Measurements from ENCODE around the gene ABCB11.
A peak's percentile ranks its signal among the peaks of the same experiment; 100 is the strongest.

The ABCB11 gene

GRCh38 chr2:169031202-169031601, at the start of gene ABCB11:
Gene ABCB11 (minus strand): TSS chr2:169031324. CDS start chr2:169018125, 13,199 bp downstream.
- Histone ChIP-seq H3K4me3 (ENCODE audit: low read depth, low read length) (no peak within 1 kb of the TSS), H3K9me3 (ENCODE audit: control insufficient read depth, insufficient read depth, low read depth, low read length) (no peaks in the 10 kb centered on the region), H3K27ac (ENCODE audit: low read depth, low read length) (0 out of 2 replicates have a peak within 1 kb of the TSS, but pooled peaks have one; percentile 48), H3K9ac (ENCODE audit: low read length) (no peak within 1 kb of the TSS), H3K27me3 (ENCODE audit: control insufficient read depth, insufficient read depth, low read length) (no peaks in the 10 kb centered on the region), H3K36me3 (ENCODE audit: control insufficient read depth, insufficient read depth, low read length) (no peaks in the 10 kb centered on the region), H3K4me1 (ENCODE audit: control insufficient read depth, insufficient read depth, low read length) (no peaks in the 10 kb centered on the region)

- Histone ChIP-seq H3K9ac (ENCODE audit: low read length) (no peak overlapping the region), H3K4me3 (ENCODE audit: low read depth, low read length) (no peak overlapping the region), H3K27me3 (ENCODE audit: control insufficient read depth, insufficient read depth, low read length) (no peaks in the 10 kb centered on the region), H3K4me1 (ENCODE audit: control insufficient read depth, insufficient read depth, low read length) (no peaks in the 10 kb centered on the region), H3K9me3 (ENCODE audit: control insufficient read depth, insufficient read depth, low read depth, low read length) (no peaks in the 10 kb centered on the region), H3K36me3 (ENCODE audit: control insufficient read depth, insufficient read depth, low read length) (no peaks in the 10 kb centered on the region), H3K27ac (ENCODE audit: low read depth, low read length) (no peak overlapping the region)
These were observed 49.3 kb upstream of the ABCB11 start for GRCh38 chr2:169080250-169081069.

DNA sequence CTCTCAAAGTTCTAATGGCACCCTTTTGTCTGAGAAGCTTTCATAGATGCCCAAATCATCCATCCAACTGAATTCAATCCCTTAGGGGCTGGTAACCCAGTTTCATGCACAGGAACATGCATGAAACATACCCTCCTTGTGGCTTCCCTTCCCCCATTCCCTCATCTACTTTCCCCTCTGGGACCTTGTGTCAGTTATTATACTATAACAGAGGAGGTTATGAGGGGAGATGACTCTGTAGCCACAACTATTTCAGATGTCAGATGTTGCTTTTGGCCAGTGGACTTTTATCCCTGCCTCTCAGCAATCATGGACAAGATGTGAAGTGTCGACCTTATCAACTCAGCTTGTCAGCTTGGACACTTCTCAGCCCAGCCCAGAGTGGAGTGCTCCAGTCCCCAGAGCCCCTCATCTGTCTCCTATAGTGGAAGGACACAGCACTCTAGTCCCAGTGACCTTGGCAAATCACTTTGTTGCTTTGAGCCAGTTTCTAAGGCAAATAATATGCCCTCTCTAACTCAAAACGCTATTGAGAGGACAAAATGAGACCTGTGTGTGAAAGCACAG, 46.6 kb upstream of the ABCB11 start:
- H3K4me1 ChIP-seq (ENCODE audit: control insufficient read depth, insufficient read depth, low read length): no peaks in the 10 kb centered on the region
- H3K4me3 ChIP-seq (ENCODE audit: low read depth, low read length): no peak overlapping the region

GRCh38 chr2:169073963-169074751, 43.0 kb upstream of the ABCB11 start:
- no peak overlapping the region for H3K9ac ChIP-seq (ENCODE audit: low read length)
- H3K27me3 ChIP-seq (ENCODE audit: control insufficient read depth, insufficient read depth, low read length): no peaks in the 10 kb centered on the region
- H3K9me3 ChIP-seq (ENCODE audit: control insufficient read depth, insufficient read depth, low read depth, low read length): no peaks in the 10 kb centered on the region
- no peaks in the 10 kb centered on the region for H3K4me1 ChIP-seq (ENCODE audit: control insufficient read depth, insufficient read depth, low read length)
- H3K36me3 ChIP-seq (ENCODE audit: control insufficient read depth, insufficient read depth, low read length): no peaks in the 10 kb centered on the region
- H3K27ac ChIP-seq (ENCODE audit: low read depth, low read length): no peak overlapping the region
- no peak overlapping the region for H3K4me3 ChIP-seq (ENCODE audit: low read depth, low read length)

More for the DNA sequence above, 46.6 kb upstream of the ABCB11 start:
- no peak overlapping the region for H3K9ac ChIP-seq (ENCODE audit: low read length)
- no peaks in the 10 kb centered on the region for H3K27me3 ChIP-seq (ENCODE audit: control insufficient read depth, insufficient read depth, low read length)
- no peaks in the 10 kb centered on the region for H3K9me3 ChIP-seq (ENCODE audit: control insufficient read depth, insufficient read depth, low read depth, low read length)
- H3K36me3 ChIP-seq (ENCODE audit: control insufficient read depth, insufficient read depth, low read length): no peaks in the 10 kb centered on the region
- H3K27ac ChIP-seq (ENCODE audit: low read depth, low read length): no peak overlapping the region

GRCh38 chr2:169073211-169073962, 42.3 kb upstream of the ABCB11 start:
- H3K36me3 ChIP-seq (ENCODE audit: control insufficient read depth, insufficient read depth, low read length): no peaks in the 10 kb centered on the region
- no peak overlapping the region for H3K9ac ChIP-seq (ENCODE audit: low read length)

DNA sequence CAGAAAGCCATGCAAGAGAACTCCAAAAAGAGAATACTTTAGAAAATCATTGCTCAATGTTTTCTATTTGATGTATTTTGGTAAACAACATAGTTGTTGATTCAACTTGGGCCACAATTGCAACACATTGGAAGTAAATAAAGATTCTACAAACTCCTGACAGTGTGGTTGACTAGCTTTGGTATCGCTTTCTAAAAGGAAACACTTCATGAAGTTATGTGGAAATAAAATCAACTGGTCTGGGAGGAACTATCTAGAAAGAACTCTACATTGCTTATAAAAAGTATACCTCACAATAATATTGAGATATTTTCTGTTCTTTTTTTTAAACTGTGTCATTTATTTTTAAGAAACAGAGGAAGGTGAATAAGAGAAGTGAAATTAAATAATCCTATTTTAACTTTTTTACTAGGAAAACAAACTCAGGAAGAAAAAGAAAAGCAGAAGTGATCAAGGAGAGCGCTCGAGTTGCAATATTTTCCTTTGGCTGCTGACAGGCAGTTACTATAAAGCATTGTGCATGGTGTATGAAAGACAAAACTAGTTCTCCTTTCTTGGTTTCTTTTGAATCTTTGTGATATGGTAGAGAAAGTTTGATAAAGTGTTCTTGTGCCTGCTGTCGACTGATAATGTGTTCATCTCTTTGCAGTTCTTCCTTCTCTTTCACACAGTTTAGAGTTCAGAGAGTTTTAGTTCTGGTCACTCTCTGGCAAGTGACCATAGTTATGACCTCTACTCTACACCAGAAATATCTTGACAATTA, 41.2 kb upstream of the ABCB11 start:
- Histone ChIP-seq H3K9me3 (ENCODE audit: control insufficient read depth, insufficient read depth, low read depth, low read length) (no peaks in the 10 kb centered on the region), H3K27me3 (ENCODE audit: control insufficient read depth, insufficient read depth, low read length) (no peaks in the 10 kb centered on the region), H3K4me1 (ENCODE audit: control insufficient read depth, insufficient read depth, low read length) (no peaks in the 10 kb centered on the region), H3K36me3 (ENCODE audit: control insufficient read depth, insufficient read depth, low read length) (no peaks in the 10 kb centered on the region), H3K9ac (ENCODE audit: low read length) (no peak overlapping the region), H3K4me3 (ENCODE audit: low read depth, low read length) (no peak overlapping the region), H3K27ac (ENCODE audit: low read depth, low read length) (no peak overlapping the region)

More at GRCh38 chr2:169073211-169073962, 42.3 kb upstream of the ABCB11 start:
- no peaks in the 10 kb centered on the region for H3K4me1 ChIP-seq (ENCODE audit: control insufficient read depth, insufficient read depth, low read length)
- no peaks in the 10 kb centered on the region for H3K9me3 ChIP-seq (ENCODE audit: control insufficient read depth, insufficient read depth, low read depth, low read length)
- H3K27me3 ChIP-seq (ENCODE audit: control insufficient read depth, insufficient read depth, low read length): no peaks in the 10 kb centered on the region
- H3K4me3 ChIP-seq (ENCODE audit: low read depth, low read length): no peak overlapping the region
- no peak overlapping the region for H3K27ac ChIP-seq (ENCODE audit: low read depth, low read length)

- Histone ChIP-seq H3K9me3 (ENCODE audit: control insufficient read depth, insufficient read depth, low read depth, low read length) (no peaks in the 10 kb centered on the region), H3K27ac (ENCODE audit: low read depth, low read length) (no peak overlapping the region), H3K4me3 (ENCODE audit: low read depth, low read length) (no peak overlapping the region)
These were observed 40.3 kb upstream of the ABCB11 start for GRCh38 chr2:169071455-169071854.

DNA sequence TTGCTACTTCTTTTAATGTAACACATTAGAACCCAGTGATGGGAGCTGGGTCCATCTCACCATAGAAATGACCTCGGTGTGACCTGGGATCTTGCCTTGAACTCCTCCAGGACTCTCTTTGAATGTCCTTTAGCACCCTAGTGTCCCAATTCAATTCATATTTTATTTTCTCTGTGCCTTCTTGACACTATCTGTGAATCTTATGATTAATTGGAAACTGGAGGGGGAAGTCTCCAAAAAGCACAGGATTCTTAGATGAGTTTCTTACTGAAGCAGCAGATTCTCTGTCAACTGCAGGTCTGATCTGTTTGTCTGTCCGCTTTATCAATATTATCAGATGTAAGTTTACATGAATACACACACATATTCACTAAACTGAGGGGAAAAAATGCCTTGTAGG, 38.7 kb upstream of the ABCB11 start:
- H3K27ac ChIP-seq (ENCODE audit: low read depth, low read length): no peak overlapping the region

More at GRCh38 chr2:169071455-169071854, 40.3 kb upstream of the ABCB11 start:
- Histone ChIP-seq H3K36me3 (ENCODE audit: control insufficient read depth, insufficient read depth, low read length) (no peaks in the 10 kb centered on the region), H3K27me3 (ENCODE audit: control insufficient read depth, insufficient read depth, low read length) (no peaks in the 10 kb centered on the region), H3K9ac (ENCODE audit: low read length) (no peak overlapping the region), H3K4me1 (ENCODE audit: control insufficient read depth, insufficient read depth, low read length) (no peaks in the 10 kb centered on the region)

GRCh38 chr2:169069341-169069740, 38.2 kb upstream of the ABCB11 start, which contains the start of gene DHRS9:
Gene DHRS9 (plus strand): TSS chr2:169069563. CDS start chr2:169081582, 12,019 bp downstream.
- H3K9ac ChIP-seq (ENCODE audit: low read length): no peak within 1 kb of the TSS
- no peak within 1 kb of the TSS for H3K4me3 ChIP-seq (ENCODE audit: low read depth, low read length)
- no peaks in the 10 kb centered on the region for H3K27me3 ChIP-seq (ENCODE audit: control insufficient read depth, insufficient read depth, low read length)
- no peaks in the 10 kb centered on the region for H3K4me1 ChIP-seq (ENCODE audit: control insufficient read depth, insufficient read depth, low read length)
- H3K36me3 ChIP-seq (ENCODE audit: control insufficient read depth, insufficient read depth, low read length): no peaks in the 10 kb centered on the region
- H3K27ac ChIP-seq (ENCODE audit: low read depth, low read length): no peak within 1 kb of the TSS
- H3K9me3 ChIP-seq (ENCODE audit: control insufficient read depth, insufficient read depth, low read depth, low read length): no peaks in the 10 kb centered on the region

More for the DNA sequence above, 38.7 kb upstream of the ABCB11 start:
- Histone ChIP-seq H3K4me1 (ENCODE audit: control insufficient read depth, insufficient read depth, low read length) (no peaks in the 10 kb centered on the region), H3K27me3 (ENCODE audit: control insufficient read depth, insufficient read depth, low read length) (no peaks in the 10 kb centered on the region), H3K36me3 (ENCODE audit: control insufficient read depth, insufficient read depth, low read length) (no peaks in the 10 kb centered on the region), H3K4me3 (ENCODE audit: low read depth, low read length) (no peak overlapping the region), H3K9me3 (ENCODE audit: control insufficient read depth, insufficient read depth, low read depth, low read length) (no peaks in the 10 kb centered on the region), H3K9ac (ENCODE audit: low read length) (no peak overlapping the region)

- H3K4me1 ChIP-seq (ENCODE audit: control insufficient read depth, insufficient read depth, low read length): no peaks in the 10 kb centered on the region
- H3K9me3 ChIP-seq (ENCODE audit: control insufficient read depth, insufficient read depth, low read depth, low read length): no peaks in the 10 kb centered on the region
- H3K9ac ChIP-seq (ENCODE audit: low read length): no peak overlapping the region
- no peaks in the 10 kb centered on the region for H3K27me3 ChIP-seq (ENCODE audit: control insufficient read depth, insufficient read depth, low read length)
- H3K27ac ChIP-seq (ENCODE audit: low read depth, low read length): no peak overlapping the region
- H3K36me3 ChIP-seq (ENCODE audit: control insufficient read depth, insufficient read depth, low read length): no peaks in the 10 kb centered on the region
- H3K4me3 ChIP-seq (ENCODE audit: low read depth, low read length): no peak overlapping the region
These were observed 35.8 kb upstream of the ABCB11 start for GRCh38 chr2:169066897-169067296.

Measured in HUES6 (cell line).